UCSD-AML1 (cell line): Measurements from ENCODE around the gene EVX2.
A peak's percentile ranks its signal among the peaks of the same experiment; 100 is the strongest.

Experiments
- DNase-seq: peaks from one replicate; lab custom pipeline; 2025; ENCODE audit not compliant: unreplicated experiment; lab: John Stamatoyannopoulos, UW

The EVX2 gene

GRCh38 chr2:176082824-176083751, 674 bp downstream of the EVX2 start:
- DNase-seq, result no peak

- no peak for DNase-seq
These were observed 1.3 kb downstream of the EVX2 start for GRCh38 chr2:176082525-176082823.

GRCh38 chr2:176081837-176082524, 1.8 kb downstream of the EVX2 start:
- DNase-seq, result no peak

- DNase-seq, result no peak
These were observed 2.4 kb downstream of the EVX2 start for GRCh38 chr2:176081376-176081836.

GRCh38 chr2:176080540-176081375, 3.0 kb downstream of the EVX2 start:
- DNase-seq, result no peak

GRCh38 chr2:176079831-176080539, 3.8 kb downstream of the EVX2 start:
- peak; percentile 16 for DNase-seq

GRCh38 chr2:176079285-176079830, 4.4 kb downstream of the EVX2 start:
- no peak for DNase-seq

GRCh38 chr2:176078541-176079284, 5.0 kb downstream of the EVX2 start:
- no peak for DNase-seq

- DNase-seq, result no peak
These were observed 7.0 kb downstream of the EVX2 start for GRCh38 chr2:176076796-176077195.

- no peak for DNase-seq
These were observed 7.7 kb downstream of the EVX2 start for GRCh38 chr2:176076063-176076462.

- no peak for DNase-seq
These were observed 8.3 kb downstream of the EVX2 start for GRCh38 chr2:176075481-176075880.

- DNase-seq, result no peak
These were observed 8.8 kb downstream of the EVX2 start for GRCh38 chr2:176074919-176075425.

- DNase-seq, result no peak
These were observed 10.5 kb downstream of the EVX2 start for GRCh38 chr2:176072951-176073904.

- DNase-seq, result no peak
These were observed 11.5 kb downstream of the EVX2 start for GRCh38 chr2:176072292-176072669.

- no peak for DNase-seq
These were observed 12.2 kb downstream of the EVX2 start for GRCh38 chr2:176071330-176072291.

- DNase-seq, result no peak
These were observed 15.3 kb downstream of the EVX2 start for GRCh38 chr2:176068419-176068832.
